Measurements from ENCODE around the gene CUL7. TPM values are rescaled to one million over a fixed set of nuclear protein-coding genes. Genes with fewer than 3 reads are reported as not detected.
A peak's percentile ranks its signal among the peaks of the same experiment; 100 is the strongest.

CUL7 gene
- total and polyA plus RNA-seq, 9 donors: 9.3 to 29.1 (median 21.6) TPM

- Histone ChIP-seq H3K36me3 (no peaks in the 10 kb centered on the region), H3K27me3 (no peaks in the 10 kb centered on the region), H3K9me3 (no peaks in the 10 kb centered on the region), H3K4me3 (peak overlapping the region; percentile 79), H3K4me1 (ENCODE audit: insufficient read depth) (peaks cover 14% of the 10 kb centered on the region), H3K27ac (peak overlapping the region; percentile 66 to 96)
- 5 to 11% (median 9%) methylated on average over 22 of the region's 22 CpGs for WGBS, 3 donors
- intact Hi-C loops (cut with DNase I): no loop called here
- peak in 4 of 5 donors; percentile 38 to 64 (median 48) for DNase-seq
- TF ChIP-seq POLR2A (IDR thresholded peaks at IDR 0.05) (no peak), CTCF (IDR thresholded peaks at IDR 0.05) (no peak), EP300 (IDR thresholded peaks at IDR 0.05) (no peak)
Observed at GRCh38 chr6:43052842-43053544, 658 bp downstream of the CUL7 start.

GRCh38 chr6:43052225-43052841, 1.3 kb downstream of the CUL7 start:
- DNase-seq: peak in 2 of 5 donors; percentile 42 to 60
- intact Hi-C loops (cut with DNase I): no loop called here
- Histone ChIP-seq H3K36me3 (no peaks in the 10 kb centered on the region), H3K4me3 (no peak overlapping the region), H3K4me1 (ENCODE audit: insufficient read depth) (peaks cover 14% of the 10 kb centered on the region), H3K27me3 (no peaks in the 10 kb centered on the region), H3K27ac (peak overlapping the region in 1 of 2 donors; percentile 96), H3K9me3 (no peaks in the 10 kb centered on the region)
- 60 to 71% (median 63%) methylated on average over 19 of the region's 19 CpGs for WGBS, 3 donors
- TF ChIP-seq CTCF (IDR thresholded peaks at IDR 0.05): no peak
- TF ChIP-seq POLR2A (IDR thresholded peaks at IDR 0.05): no peak

- no peaks in the 10 kb centered on the region for H3K36me3 ChIP-seq
- intact Hi-C loops (cut with DNase I): no loop called here
- no peaks in the 10 kb centered on the region for H3K9me3 ChIP-seq
- WGBS, 3 donors: 86 to 90% (median 88%) methylated on average over 17 of the region's 17 CpGs
- H3K27ac ChIP-seq: no peak overlapping the region
- H3K4me1 ChIP-seq (ENCODE audit: insufficient read depth): peaks cover 14% of the 10 kb centered on the region
- H3K27me3 ChIP-seq: no peaks in the 10 kb centered on the region
- H3K4me3 ChIP-seq: no peak overlapping the region
- TF ChIP-seq CTCF (IDR thresholded peaks at IDR 0.05) (no peak), POLR2A (IDR thresholded peaks at IDR 0.05) (no peak), EP300 (IDR thresholded peaks at IDR 0.05) (no peak)
- no peak for DNase-seq
Observed at GRCh38 chr6:43050981-43051380, 2.7 kb downstream of the CUL7 start.

GRCh38 chr6:43047998-43048397, 5.7 kb downstream of the CUL7 start:
- no peaks in the 10 kb centered on the region for H3K9me3 ChIP-seq
- intact Hi-C loops (cut with DNase I): no loop called here
- H3K36me3 ChIP-seq: no peaks in the 10 kb centered on the region
- H3K4me3 ChIP-seq: no peak overlapping the region
- no peak for DNase-seq
- no peak for TF ChIP-seq POLR2A (IDR thresholded peaks at IDR 0.05)
- TF ChIP-seq CTCF (IDR thresholded peaks at IDR 0.05): no peak
- TF ChIP-seq EP300 (IDR thresholded peaks at IDR 0.05): no peak
- 79 to 82% (median 79%) methylated on average over 7 of the region's 7 CpGs for WGBS, 3 donors
- H3K4me1 ChIP-seq (ENCODE audit: insufficient read depth): peaks cover 7% of the 10 kb centered on the region
- no peaks in the 10 kb centered on the region for H3K27me3 ChIP-seq
- H3K27ac ChIP-seq: no peak overlapping the region
